Esophagus (tissue), 2 donors: ENCODE data around the gene STAT5A. TPM values are rescaled to one million over a fixed set of nuclear protein-coding genes. Genes with fewer than 3 reads are reported as not detected.

Experiments used
- H3K27ac ChIP-seq, 2 donors: one replicate each; pipeline ENCODE4 v1.5.1; 2013; ENCODE audit warnings: low read depth in 2 of 2, mild to moderate bottlenecking in 2 of 2, inconsistent platforms in 1 of 2, low read length in 1 of 2, moderate library complexity in 1 of 2
- H3K27me3 ChIP-seq, 2 donors: one replicate each; pipeline ENCODE4 v1.6.1; 2013; ENCODE audit warnings: low read length in 2 of 2, control low read depth in 1 of 2, mild to moderate bottlenecking in 1 of 2; ENCODE audit not compliant: insufficient read depth in 2 of 2, control insufficient read depth in 1 of 2
- H3K36me3 ChIP-seq, 2 donors: one replicate each; pipeline ENCODE4 v1.6.1; 2013; ENCODE audit warnings: low read length in 1 of 2; ENCODE audit not compliant: control insufficient read depth in 2 of 2, insufficient read depth in 2 of 2
- H3K4me1 ChIP-seq, 2 donors: one replicate each; pipeline ENCODE4 v1.6.1; 2013; ENCODE audit warnings: low read length in 1 of 2; ENCODE audit not compliant: control insufficient read depth in 2 of 2, insufficient read depth in 2 of 2
- H3K4me3 ChIP-seq, 2 donors: one replicate each; pipeline ENCODE4 v1.5.1; 2013; ENCODE audit warnings: low read length in 2 of 2, mild to moderate bottlenecking in 2 of 2, low read depth in 1 of 2, moderate library complexity in 1 of 2
- H3K9me3 ChIP-seq, 2 donors: one replicate each; pipeline ENCODE4 v1.6.1; 2013; ENCODE audit warnings: mild to moderate bottlenecking in 2 of 2, low read depth in 1 of 2, low read length in 1 of 2, moderate library complexity in 1 of 2; ENCODE audit not compliant: control insufficient read depth in 2 of 2, insufficient read depth in 1 of 2
- WGBS, 2 donors: extraction: QIAGEN DNeasy Blood & Tissue Kit; methylation state at CpG; one replicate each; pipeline ENCODE4 v1.1.7; 2013; 5-methylcytosine and 5-hydroxymethylcytosine counted together
- polyA plus RNA-seq, 2 donors: library from polyadenylated mRNA; stranded (reverse); fragments of 200-250 nt; gene quantifications; one replicate each; pipeline ENCODE4 v1.2.3, GENCODE V29; 2013
- donor health status: healthy with polysubstance abuse.
- donor health status: Bipolar disorder and iron deficiency.

Gene STAT5A
- polyA plus RNA-seq, 2 donors, result 4.7 to 6.3 TPM

GRCh38 chr17:42311240-42312034 is 23.1 kb downstream of the STAT5A start:
- Histone ChIP-seq H3K27ac (peak overlapping the region; percentile 68 to 86), H3K27me3 (no peaks in the 10 kb centered on the region), H3K36me3 (peaks cover 12 to 19% of the 10 kb centered on the region in 2 donors), H3K9me3 (no peaks in the 10 kb centered on the region), H3K4me1 (no peaks in the 10 kb centered on the region), H3K4me3 (no peak overlapping the region)
- 64% methylated on average over 19 of the region's 19 CpGs for WGBS, 2 donors

GRCh38 chr17:42312035-42312284 is 23.7 kb downstream of the STAT5A start:
- no peaks in the 10 kb centered on the region for H3K9me3 ChIP-seq
- peaks cover 12 to 22% of the 10 kb centered on the region in 2 donors for H3K36me3 ChIP-seq
- H3K4me1 ChIP-seq, result no peaks in the 10 kb centered on the region
- WGBS, 2 donors, result 23 to 26% methylated on average over 5 of the region's 5 CpGs
- H3K27ac ChIP-seq, result peak overlapping the region; percentile 62 to 86
- H3K27me3 ChIP-seq, result no peaks in the 10 kb centered on the region
- H3K4me3 ChIP-seq, result no peak overlapping the region

GRCh38 chr17:42312285-42313130 is 24.2 kb downstream of the STAT5A start:
- 20 to 25% methylated on average over 53 to 54 of the region's 54 CpGs for WGBS, 2 donors
- H3K27me3 ChIP-seq, result no peaks in the 10 kb centered on the region
- H3K4me3 ChIP-seq, result no peak overlapping the region
- H3K9me3 ChIP-seq, result no peaks in the 10 kb centered on the region
- H3K27ac ChIP-seq, result peak overlapping the region; percentile 62 to 86
- peaks cover 12 to 22% of the 10 kb centered on the region in 2 donors for H3K36me3 ChIP-seq
- no peaks in the 10 kb centered on the region for H3K4me1 ChIP-seq

- Histone ChIP-seq H3K27ac (no peak overlapping the region), H3K4me3 (no peak overlapping the region), H3K4me1 (no peaks in the 10 kb centered on the region), H3K27me3 (no peaks in the 10 kb centered on the region), H3K36me3 (peaks cover 12 to 22% of the 10 kb centered on the region in 2 donors), H3K9me3 (no peaks in the 10 kb centered on the region)
- WGBS, 2 donors, result 88 to 91% methylated on average over 4 of the region's 4 CpGs
Measured at GRCh38 chr17:42313389-42313772, 25.1 kb downstream of the STAT5A start.

- no peak overlapping the region for H3K4me3 ChIP-seq
- H3K27ac ChIP-seq, result peak overlapping the region in 1 of 2 donors; percentile 22
- no peaks in the 10 kb centered on the region for H3K4me1 ChIP-seq
- no peaks in the 10 kb centered on the region for H3K9me3 ChIP-seq
- H3K27me3 ChIP-seq, result no peaks in the 10 kb centered on the region
- WGBS, 2 donors, result 64 to 69% methylated on average over 14 of the region's 14 CpGs
- H3K36me3 ChIP-seq, result peaks cover 13 to 22% of the 10 kb centered on the region in 2 donors
Measured at GRCh38 chr17:42313773-42314566, 25.7 kb downstream of the STAT5A start.

- H3K36me3 ChIP-seq, result peaks cover 19 to 26% of the 10 kb centered on the region in 2 donors
- no peaks in the 10 kb centered on the region for H3K27me3 ChIP-seq
- no peak overlapping the region for H3K27ac ChIP-seq
- no peaks in the 10 kb centered on the region for H3K9me3 ChIP-seq
- H3K4me1 ChIP-seq, result peaks cover 0 to 3% of the 10 kb centered on the region in 2 donors
- H3K4me3 ChIP-seq, result no peak overlapping the region
- WGBS, 2 donors, result 76 to 78% methylated on average over 10 of the region's 10 CpGs
Measured at GRCh38 chr17:42315402-42316156, 27.3 kb downstream of the STAT5A start.

GRCh38 chr17:42316755-42317154 is 28.5 kb downstream of the STAT5A start:
- Histone ChIP-seq H3K9me3 (no peaks in the 10 kb centered on the region), H3K4me3 (no peak overlapping the region), H3K36me3 (peaks cover 19 to 23% of the 10 kb centered on the region in 2 donors), H3K27ac (no peak overlapping the region), H3K4me1 (peaks cover 0 to 3% of the 10 kb centered on the region in 2 donors), H3K27me3 (no peaks in the 10 kb centered on the region)
- 83 to 88% methylated on average over 4 of the region's 4 CpGs for WGBS, 2 donors

- no peaks in the 10 kb centered on the region for H3K27me3 ChIP-seq
- WGBS, 2 donors, result 49 to 72% methylated on average over 5 of the region's 5 CpGs
- H3K4me1 ChIP-seq, result peaks cover 0 to 3% of the 10 kb centered on the region in 2 donors
- no peak overlapping the region for H3K4me3 ChIP-seq
- H3K9me3 ChIP-seq, result no peaks in the 10 kb centered on the region
- H3K27ac ChIP-seq, result no peak overlapping the region
- peaks cover 19 to 28% of the 10 kb centered on the region in 2 donors for H3K36me3 ChIP-seq
Measured at GRCh38 chr17:42317266-42317845, 29.1 kb downstream of the STAT5A start.
